MM.1S (cell line): ENCODE results near the gene ARL3.
"Not testable (repeated sequence)": the region's sequence is repeated elsewhere in the genome, so short reads cannot be mapped to it uniquely, and the experiment has no call there.

Experiments
- DNase-seq: peaks from one replicate; pipeline ENCODE4 v3.0.0-alpha.2; 2015
- H2AFZ ChIP-seq: fragments of 300-600 bp; sonication (generic); 2 replicates; pipeline ENCODE4 v1.6.0; 2016; ENCODE audit warnings: antibody characterized with exemption, low read length
- H3F3A ChIP-seq: fragments of 300-600 bp; sonication (generic); 2 replicates; pipeline ENCODE4 v1.6.1; 2016; ENCODE audit warnings: mild to moderate bottlenecking, antibody characterized with exemption, low read length, moderate library complexity, mixed read lengths; ENCODE audit not compliant: insufficient read depth
- H3K27ac ChIP-seq: fragments of 300-600 bp; sonication (generic); 2 replicates; pipeline ENCODE4 v1.5.1; 2016; ENCODE audit warnings: mild to moderate bottlenecking, low read length
- H3K27me3 ChIP-seq: fragments of 300-600 bp; sonication (generic); replicated peaks from 2 replicates; pipeline ENCODE4 v1.6.0; 2016; ENCODE audit warnings: low read length; ENCODE audit not compliant: insufficient read depth
- H3K36me3 ChIP-seq: fragments of 300-600 bp; sonication (generic); replicated peaks from 2 replicates; pipeline ENCODE4 v1.6.1; 2016; ENCODE audit warnings: mild to moderate bottlenecking, low read length, mixed read lengths; ENCODE audit not compliant: insufficient read depth
- H3K4me1 ChIP-seq: fragments of 300-600 bp; sonication (generic); 2 replicates; pipeline ENCODE4 v1.6.1; 2016; ENCODE audit warnings: low read length, mixed read lengths
- H3K4me2 ChIP-seq: fragments of 300-600 bp; sonication (generic); 2 replicates; pipeline ENCODE4 v1.6.0; 2016; ENCODE audit warnings: low read depth, low read length
- H3K4me3 ChIP-seq: fragments of 300-600 bp; sonication (generic); 2 replicates; pipeline ENCODE4 v1.5.1; 2016; ENCODE audit warnings: low read length, mixed read lengths
- H3K79me2 ChIP-seq: fragments of 300-600 bp; sonication (generic); 2 replicates; pipeline ENCODE4 v1.6.1; 2016; ENCODE audit warnings: mixed run types, low read length, mixed read lengths
- H3K9ac ChIP-seq: fragments of 300-600 bp; sonication (generic); 2 replicates; pipeline ENCODE4 v1.6.1; 2016; ENCODE audit warnings: low read length, mixed read lengths
- H3K9me2 ChIP-seq: fragments of 300-600 bp; sonication (generic); replicated peaks from 2 replicates; pipeline ENCODE4 v1.6.1; 2016; ENCODE audit warnings: mild to moderate bottlenecking, low read length, mixed read lengths; ENCODE audit not compliant: insufficient read depth
- H3K9me3 ChIP-seq: fragments of 300-600 bp; sonication (generic); replicated peaks from 2 replicates; pipeline ENCODE4 v1.6.1; 2016; ENCODE audit warnings: mild to moderate bottlenecking, low read length, mixed read lengths; ENCODE audit not compliant: insufficient read depth
- H4K20me1 ChIP-seq: fragments of 300-600 bp; sonication (generic); 2 replicates; pipeline ENCODE4 v1.6.1; 2016; ENCODE audit warnings: mild to moderate bottlenecking, low read length, moderate library complexity, mixed read lengths; ENCODE audit not compliant: insufficient read depth
- EZH2 ChIP-seq: fragments of 300-600 bp; sonication (generic); optimal IDR thresholded peaks from 2 replicates; pipeline ENCODE3; 2017; ENCODE audit warnings: low read depth, mild to moderate bottlenecking, antibody characterized with exemption, low read length, mixed read lengths
- EZH2phosphoT487 ChIP-seq: fragments of 300-600 bp; sonication (generic); IDR thresholded peaks from 2 replicates; pipeline ENCODE4 v1.6.1; 2018; ENCODE audit warnings: antibody characterized with exemption, low read length
- TF ChIP-seq, protein P1 (sequence below): fragments of 300-600 bp; sonication (generic); IDR thresholded peaks from 2 replicates; pipeline ENCODE4 v1.5.1; 2016; ENCODE audit warnings: antibody characterized with exemption, low read length, mixed read lengths

Gene ARL3

DNA sequence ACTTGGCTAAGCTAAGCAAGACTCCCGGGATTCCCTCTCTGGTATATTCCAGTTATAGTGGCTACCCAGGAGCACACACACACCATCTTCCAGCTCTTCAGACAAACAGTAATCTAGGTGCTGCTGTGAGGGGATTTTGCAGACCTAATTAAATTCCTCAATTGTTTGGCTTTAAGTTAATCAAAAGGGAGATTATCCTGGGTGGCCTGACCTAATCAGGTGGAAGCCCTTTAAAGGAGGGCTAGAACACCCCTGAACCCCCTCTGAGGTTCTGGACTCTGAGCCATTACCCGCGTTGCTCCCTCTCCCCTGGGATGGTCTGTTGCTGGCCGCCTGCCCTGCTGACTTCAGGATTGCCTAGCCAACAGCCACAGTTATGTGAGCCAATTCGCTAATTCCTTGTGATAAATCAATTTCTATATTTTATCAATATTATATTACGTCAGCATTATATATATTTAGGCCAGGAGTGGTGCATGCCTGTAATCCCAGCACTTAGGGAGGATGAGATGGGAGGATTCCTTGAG, 6.6 kb upstream of the ARL3 start:
- no peaks in the 10 kb centered on the region for H3K36me3 ChIP-seq
- no peaks in the 10 kb centered on the region for H3K9me3 ChIP-seq
- peaks cover 86% of the 10 kb centered on the region for H3K79me2 ChIP-seq
- peaks cover 5% of the 10 kb centered on the region for H3K4me1 ChIP-seq
- no peaks in the 10 kb centered on the region for H3K9me2 ChIP-seq
- no peak overlapping the region for H3K27ac ChIP-seq
- H3F3A ChIP-seq, result no peaks in the 10 kb centered on the region
- H3K4me3 ChIP-seq, result no peak overlapping the region
- H3K27me3 ChIP-seq, result no peaks in the 10 kb centered on the region
- H2AFZ ChIP-seq, result no peak overlapping the region
- no peaks in the 10 kb centered on the region; the same call in 1 of the 2 replicates for H4K20me1 ChIP-seq
- no peak for TF ChIP-seq EZH2phosphoT487
- TF ChIP-seq EZH2, result no peak
- TF ChIP-seq, protein P1, sequence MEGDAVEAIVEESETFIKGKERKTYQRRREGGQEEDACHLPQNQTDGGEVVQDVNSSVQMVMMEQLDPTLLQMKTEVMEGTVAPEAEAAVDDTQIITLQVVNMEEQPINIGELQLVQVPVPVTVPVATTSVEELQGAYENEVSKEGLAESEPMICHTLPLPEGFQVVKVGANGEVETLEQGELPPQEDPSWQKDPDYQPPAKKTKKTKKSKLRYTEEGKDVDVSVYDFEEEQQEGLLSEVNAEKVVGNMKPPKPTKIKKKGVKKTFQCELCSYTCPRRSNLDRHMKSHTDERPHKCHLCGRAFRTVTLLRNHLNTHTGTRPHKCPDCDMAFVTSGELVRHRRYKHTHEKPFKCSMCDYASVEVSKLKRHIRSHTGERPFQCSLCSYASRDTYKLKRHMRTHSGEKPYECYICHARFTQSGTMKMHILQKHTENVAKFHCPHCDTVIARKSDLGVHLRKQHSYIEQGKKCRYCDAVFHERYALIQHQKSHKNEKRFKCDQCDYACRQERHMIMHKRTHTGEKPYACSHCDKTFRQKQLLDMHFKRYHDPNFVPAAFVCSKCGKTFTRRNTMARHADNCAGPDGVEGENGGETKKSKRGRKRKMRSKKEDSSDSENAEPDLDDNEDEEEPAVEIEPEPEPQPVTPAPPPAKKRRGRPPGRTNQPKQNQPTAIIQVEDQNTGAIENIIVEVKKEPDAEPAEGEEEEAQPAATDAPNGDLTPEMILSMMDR, result no peak
- no peak overlapping the region for H3K9ac ChIP-seq
- no peak for DNase-seq
- no peak overlapping the region for H3K4me2 ChIP-seq

DNA sequence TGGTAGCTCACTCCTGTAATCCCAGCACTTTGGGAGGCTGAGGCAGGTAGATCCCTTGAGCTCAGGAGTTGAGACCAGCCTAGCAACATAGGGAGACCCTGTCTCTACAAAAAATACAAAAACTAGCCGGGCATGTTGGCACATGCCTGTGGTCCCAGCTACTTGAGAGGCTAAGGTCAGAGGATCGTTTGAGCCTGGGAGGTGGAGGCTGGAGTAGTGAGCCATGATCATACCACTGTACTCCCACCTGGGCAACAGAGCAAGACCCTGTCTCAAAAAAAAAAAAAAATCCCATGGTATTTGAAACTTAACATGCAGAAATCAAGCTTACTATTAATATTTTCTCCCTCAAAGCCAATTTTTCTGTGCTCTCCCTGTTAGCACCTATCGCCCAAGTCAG, 6.1 kb upstream of the ARL3 start:
- no peak overlapping the region for H3K4me2 ChIP-seq
- H3K9me2 ChIP-seq, result no peaks in the 10 kb centered on the region
- peaks cover 91% of the 10 kb centered on the region for H3K79me2 ChIP-seq
- H4K20me1 ChIP-seq, result no peaks in the 10 kb centered on the region; the same call in 1 of the 2 replicates
- H3K4me1 ChIP-seq, result peaks cover 8% of the 10 kb centered on the region
- no peak overlapping the region for H2AFZ ChIP-seq
- TF ChIP-seq EZH2phosphoT487, result no peak
- TF ChIP-seq, protein P1, result no peak
- no peak for TF ChIP-seq EZH2
- no peak overlapping the region for H3K27ac ChIP-seq
- DNase-seq, result no peak
- no peaks in the 10 kb centered on the region for H3K36me3 ChIP-seq
- H3K9ac ChIP-seq, result no peak overlapping the region
- no peak overlapping the region for H3K4me3 ChIP-seq
- no peaks in the 10 kb centered on the region for H3K9me3 ChIP-seq
- H3F3A ChIP-seq, result peaks cover 3% of the 10 kb centered on the region; the same call in 1 of the 2 replicates
- H3K27me3 ChIP-seq, result no peaks in the 10 kb centered on the region

DNA sequence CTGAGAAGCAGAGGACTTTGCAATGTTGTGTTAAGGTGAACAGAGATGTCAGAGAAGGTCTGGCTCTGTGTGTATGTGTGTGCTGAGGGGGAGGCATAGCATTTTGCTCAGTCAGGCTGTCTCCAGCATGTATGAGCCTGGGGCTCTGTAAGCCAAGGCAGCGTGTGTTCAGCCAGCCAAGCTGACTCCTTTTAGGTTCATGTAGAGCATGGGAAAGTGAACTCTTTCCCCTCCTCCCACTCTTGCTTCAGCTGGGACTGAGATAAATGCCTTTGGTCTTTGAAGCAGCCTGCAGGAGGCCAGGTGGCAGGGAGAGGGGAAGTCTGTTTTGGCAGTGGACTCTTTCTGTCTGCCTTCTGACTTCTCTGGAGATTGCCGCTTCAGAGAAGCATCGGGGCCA, 4.0 kb upstream of the ARL3 start:
- Histone ChIP-seq H3K4me2 (no peak overlapping the region), H3K4me1 (peaks cover 8% of the 10 kb centered on the region), H3K36me3 (no peaks in the 10 kb centered on the region), H4K20me1 (no peaks in the 10 kb centered on the region; the same call in 1 of the 2 replicates), H3K9me2 (no peaks in the 10 kb centered on the region), H3K4me3 (no peak overlapping the region), H3K9me3 (no peaks in the 10 kb centered on the region), H3K27me3 (no peaks in the 10 kb centered on the region), H3F3A (peaks cover 20% of the 10 kb centered on the region), H2AFZ (no peak overlapping the region), H3K9ac (no peak overlapping the region), H3K27ac (no peak overlapping the region), H3K79me2 (peaks cover 90% of the 10 kb centered on the region)
- DNase-seq, result no peak
- TF ChIP-seq, protein P1, result no peak
- TF ChIP-seq EZH2phosphoT487 (no peak), EZH2 (no peak)

DNA sequence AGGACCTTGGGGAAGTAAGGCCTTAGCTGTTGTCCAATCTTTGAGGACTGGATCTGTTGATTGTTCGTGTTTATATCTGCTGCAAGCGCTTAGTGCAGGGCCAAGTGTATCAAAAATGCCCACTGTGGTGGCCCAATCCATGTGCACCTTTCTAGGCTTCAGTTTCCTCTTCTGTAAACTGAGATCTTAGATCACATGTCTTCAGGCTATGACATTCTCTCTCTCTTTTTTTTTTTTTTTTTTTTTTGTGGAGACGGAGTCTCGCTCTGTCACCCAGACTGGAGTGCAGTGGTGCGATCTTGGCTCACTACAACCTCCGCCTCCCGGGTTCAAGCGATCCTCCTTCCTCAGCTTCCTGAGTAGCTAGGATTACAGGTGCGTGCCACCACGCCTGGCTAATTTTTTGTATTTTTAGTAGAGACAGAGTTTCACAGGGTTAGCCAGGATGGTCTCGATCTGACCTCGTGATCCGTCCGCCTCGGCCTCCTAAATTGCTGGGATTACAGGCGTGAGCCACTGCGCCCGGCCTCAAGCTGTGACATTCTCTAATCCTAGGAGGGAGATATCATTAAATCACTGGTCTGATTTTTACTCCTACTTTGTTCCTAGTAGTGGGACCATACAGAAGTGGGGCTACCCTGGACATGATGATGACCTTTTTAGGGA, 2.8 kb upstream of the ARL3 start:
- not testable (repeated sequence) for H3K27ac ChIP-seq, H3K9me2 ChIP-seq
- peaks cover 90% of the 10 kb centered on the region for H3K79me2 ChIP-seq

More for the DNA sequence above, 2.8 kb upstream of the ARL3 start:
- DNase-seq, H4K20me1 ChIP-seq, H3K4me3 ChIP-seq, H3K4me1 ChIP-seq, H3K9ac ChIP-seq, H3K27me3 ChIP-seq, H3K4me2 ChIP-seq, H3K36me3 ChIP-seq, H3K9me3 ChIP-seq, H2AFZ ChIP-seq: not testable (repeated sequence)
- H3F3A ChIP-seq, result peaks cover 25% of the 10 kb centered on the region
